Measurements from ENCODE around the gene DPYSL3. TPM values are rescaled to one million over a fixed set of nuclear protein-coding genes. Genes with fewer than 3 reads are reported as not detected.

The DPYSL3 gene
- total and polyA plus RNA-seq, 4 donors: 0.35 to 3.6 (median 1.7) TPM

- DNase-seq (ENCODE audit: low spot score): no peak
- Histone ChIP-seq H3K4me1 (ENCODE audit: control insufficient read depth in 4 of 4, insufficient read depth in 4 of 4, low read length in 3 of 4) (no peaks in the 10 kb centered on the region), H3K9me3 (ENCODE audit: control insufficient read depth in 4 of 4, low read length in 3 of 4) (no peaks in the 10 kb centered on the region), H3K27ac (ENCODE audit: low read depth in 1 of 2, low read length in 2 of 2) (no peak overlapping the region), H3K27me3 (ENCODE audit: control insufficient read depth in 4 of 4, insufficient read depth in 4 of 4, low read length in 3 of 4) (peaks cover 0 to 4% (median under 1%) of the 10 kb centered on the region in 4 donors), H3K9ac (ENCODE audit: low read depth in 1 of 2, low read length in 2 of 2) (no peak overlapping the region), H3K36me3 (ENCODE audit: control insufficient read depth in 4 of 4, insufficient read depth in 3 of 4, low read depth in 1 of 4, low read length in 3 of 4) (no peaks in the 10 kb centered on the region), H3K4me3 (ENCODE audit: low read depth in 1 of 3, low read length in 3 of 3) (no peak overlapping the region)
- 79% methylated on average over 1 of the region's 1 CpG for WGBS
- no peak for TF ChIP-seq JUND (IDR thresholded peaks at IDR 0.05)
- no peak for TF ChIP-seq GABPA (IDR thresholded peaks at IDR 0.05 in 1 of 2, conservative IDR thresholded peaks at IDR 0.05 in 1 of 2)
- TF ChIP-seq SP1 (IDR thresholded peaks at IDR 0.05): no peak
- TF ChIP-seq RAD21 (IDR thresholded peaks at IDR 0.05): no peak
- no peak for TF ChIP-seq MAX (IDR thresholded peaks at IDR 0.05)
- no peak for TF ChIP-seq HNF4A (conservative IDR thresholded peaks at IDR 0.05)
- no peak for TF ChIP-seq REST (IDR thresholded peaks at IDR 0.05)
- no peak for TF ChIP-seq NR2F2 (IDR thresholded peaks at IDR 0.05)
- TF ChIP-seq, protein P1, sequence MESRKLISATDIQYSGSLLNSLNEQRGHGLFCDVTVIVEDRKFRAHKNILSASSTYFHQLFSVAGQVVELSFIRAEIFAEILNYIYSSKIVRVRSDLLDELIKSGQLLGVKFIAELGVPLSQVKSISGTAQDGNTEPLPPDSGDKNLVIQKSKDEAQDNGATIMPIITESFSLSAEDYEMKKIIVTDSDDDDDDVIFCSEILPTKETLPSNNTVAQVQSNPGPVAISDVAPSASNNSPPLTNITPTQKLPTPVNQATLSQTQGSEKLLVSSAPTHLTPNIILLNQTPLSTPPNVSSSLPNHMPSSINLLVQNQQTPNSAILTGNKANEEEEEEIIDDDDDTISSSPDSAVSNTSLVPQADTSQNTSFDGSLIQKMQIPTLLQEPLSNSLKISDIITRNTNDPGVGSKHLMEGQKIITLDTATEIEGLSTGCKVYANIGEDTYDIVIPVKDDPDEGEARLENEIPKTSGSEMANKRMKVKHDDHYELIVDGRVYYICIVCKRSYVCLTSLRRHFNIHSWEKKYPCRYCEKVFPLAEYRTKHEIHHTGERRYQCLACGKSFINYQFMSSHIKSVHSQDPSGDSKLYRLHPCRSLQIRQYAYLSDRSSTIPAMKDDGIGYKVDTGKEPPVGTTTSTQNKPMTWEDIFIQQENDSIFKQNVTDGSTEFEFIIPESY (IDR thresholded peaks at IDR 0.05): no peak
- no peak for TF ChIP-seq FOXA2 (IDR thresholded peaks at IDR 0.05)
- TF ChIP-seq RXRA (IDR thresholded peaks at IDR 0.05): no peak
- TF ChIP-seq CTCF (IDR thresholded peaks at IDR 0.05; ENCODE audit: low read depth, low read length, missing input control): no peak
- TF ChIP-seq TAF1 (conservative IDR thresholded peaks at IDR 0.05): no peak
- no peak for TF ChIP-seq HNF4G (IDR thresholded peaks at IDR 0.05)
- no peak for TF ChIP-seq FOXA1 (IDR thresholded peaks at IDR 0.05)
- TF ChIP-seq YY1 (IDR thresholded peaks at IDR 0.05): no peak
- no peak for TF ChIP-seq ATF3 (IDR thresholded peaks at IDR 0.05)
- no peak for TF ChIP-seq EGR1 (IDR thresholded peaks at IDR 0.05; ENCODE audit: low read depth in 2 of 2)
Observed at GRCh38 chr5:147517383-147517782, 7.5 kb upstream of the DPYSL3 start.

Data from liver (tissue), 9 donors.